Ectodermal cell (in vitro differentiated cells): ENCODE measurements around the gene FAM9A. TPM values are rescaled to one million over a fixed set of nuclear protein-coding genes. Genes with fewer than 3 reads are reported as not detected.

ENCODE experiments used
- H3K27ac ChIP-seq: 2 replicates; pipeline ENCODE4 v1.7.0; 2013; ENCODE audit warnings: mild to moderate bottlenecking, low read depth, low read length; ENCODE audit not compliant: insufficient read depth, poor library complexity, severe bottlenecking
- H3K27me3 ChIP-seq: 2 replicates; pipeline ENCODE4 v1.7.0; 2013; ENCODE audit warnings: mild to moderate bottlenecking, low read length; ENCODE audit not compliant: insufficient read depth, control insufficient read depth, poor library complexity, severe bottlenecking
- H3K36me3 ChIP-seq: one replicate; pipeline ENCODE4 v1.7.0; 2013; ENCODE audit warnings: low read length; ENCODE audit not compliant: control insufficient read depth, insufficient read depth
- H3K4me1 ChIP-seq: one replicate; pipeline ENCODE4 v1.7.0; 2013; ENCODE audit warnings: low read length; ENCODE audit not compliant: control insufficient read depth, insufficient read depth
- H3K4me3 ChIP-seq: 2 replicates; pipeline ENCODE4 v1.7.0; 2013; ENCODE audit warnings: low read depth, low read length, control low read depth; ENCODE audit not compliant: insufficient read depth
- H3K9me3 ChIP-seq: 2 replicates; pipeline ENCODE4 v1.7.0; 2013; ENCODE audit warnings: mild to moderate bottlenecking, low read length, moderate library complexity; ENCODE audit not compliant: control insufficient read depth
- WGBS, 2 experiments: methylation state at CpG; one replicate each; pipeline ENCODE4 v1.1.7; 2013; ENCODE audit warnings: missing lambda C conversion rate in 2 of 2; 5-methylcytosine and 5-hydroxymethylcytosine counted together
- polyA plus RNA-seq, 4 experiments: library from polyadenylated mRNA; stranded (reverse); fragments of 50-300 nt; gene quantifications; one replicate each; pipeline ENCODE4 v1.2.3, GENCODE V29; 2013

The FAM9A gene
- not detected for polyA plus RNA-seq (2013, experiment 1 of 4)
- not detected for polyA plus RNA-seq (2013, experiment 2 of 4)
- polyA plus RNA-seq (2013, experiment 3 of 4) = not detected
- not detected for polyA plus RNA-seq (2013, experiment 4 of 4)

DNA sequence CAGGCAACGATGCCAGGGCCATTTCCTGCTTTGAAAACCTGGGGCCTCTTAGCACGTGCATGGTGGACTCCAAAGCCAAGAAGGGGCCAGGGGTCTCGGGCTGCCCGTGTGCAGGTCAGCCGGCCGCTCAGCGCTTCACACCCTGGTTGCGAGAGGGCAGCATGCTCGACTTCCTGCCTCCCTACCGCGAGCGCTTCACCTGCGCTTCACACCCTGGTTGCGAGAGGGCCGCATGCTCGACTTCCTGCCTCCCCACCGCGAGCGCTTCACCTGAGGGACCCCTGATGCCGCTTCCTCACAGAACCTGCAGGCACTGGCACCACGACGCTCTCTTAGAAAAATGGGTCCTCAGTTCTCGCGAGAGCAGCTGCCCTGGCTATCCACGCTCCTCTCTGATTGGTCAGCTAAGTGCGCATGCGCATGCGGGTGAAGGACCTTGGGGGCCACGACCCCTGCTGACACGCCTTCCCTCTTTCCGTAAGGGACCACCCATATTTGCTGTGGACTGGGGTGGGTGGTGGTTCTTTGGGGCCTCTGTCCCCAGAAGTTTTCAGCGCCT, at the start of gene FAM9A:
Gene FAM9A (minus strand): TSS at position 343 of the 559 bp plus-strand sequence. CDS start 1,212 bp downstream, outside the sequence.
- Histone ChIP-seq H3K4me3 (no peak within 1 kb of the TSS), H3K27ac (no peak within 1 kb of the TSS), H3K9me3 (no peaks in the 10 kb centered on the region), H3K4me1 (no peaks in the 10 kb centered on the region), H3K27me3 (no peaks in the 10 kb centered on the region), H3K36me3 (no peaks in the 10 kb centered on the region)
- 93 to 94% methylated on average over 31 to 32 of the region's 32 CpGs for WGBS, 2 experiments

GRCh38 chrX:8850478-8850877, 49.3 kb upstream of the FAM9A start:
- Histone ChIP-seq H3K9me3 (no peaks in the 10 kb centered on the region), H3K36me3 (no peaks in the 10 kb centered on the region), H3K4me1 (no peaks in the 10 kb centered on the region), H3K27me3 (no peaks in the 10 kb centered on the region), H3K4me3 (no peak overlapping the region), H3K27ac (no peak overlapping the region)
- WGBS, 2 experiments = 93 to 96% methylated on average over 6 of the region's 6 CpGs

DNA sequence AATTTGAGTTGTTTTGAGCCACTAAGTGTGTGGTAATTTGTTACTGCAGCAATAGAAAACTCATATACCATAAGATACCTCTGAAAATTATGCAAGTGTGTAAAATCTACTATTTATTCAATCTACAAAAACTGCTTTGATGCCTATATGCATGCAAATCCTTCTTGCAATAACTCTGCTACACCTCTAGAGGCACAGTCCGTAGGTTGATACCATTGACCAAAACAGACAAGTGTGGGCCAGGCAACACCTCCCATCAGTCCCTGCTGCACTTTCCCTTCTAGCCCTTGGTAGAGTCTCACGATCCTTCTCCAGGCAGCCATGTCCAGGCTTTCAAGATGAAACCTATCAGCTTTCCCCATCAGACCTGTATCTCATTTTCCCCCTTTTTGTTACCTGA, 48.8 kb upstream of the FAM9A start:
- Histone ChIP-seq H3K27me3 (no peaks in the 10 kb centered on the region), H3K4me3 (no peak overlapping the region), H3K4me1 (no peaks in the 10 kb centered on the region), H3K36me3 (no peaks in the 10 kb centered on the region), H3K27ac (no peak overlapping the region), H3K9me3 (no peaks in the 10 kb centered on the region)
- 87% methylated on average over 2 of the region's 2 CpGs for WGBS, 2 experiments

DNA sequence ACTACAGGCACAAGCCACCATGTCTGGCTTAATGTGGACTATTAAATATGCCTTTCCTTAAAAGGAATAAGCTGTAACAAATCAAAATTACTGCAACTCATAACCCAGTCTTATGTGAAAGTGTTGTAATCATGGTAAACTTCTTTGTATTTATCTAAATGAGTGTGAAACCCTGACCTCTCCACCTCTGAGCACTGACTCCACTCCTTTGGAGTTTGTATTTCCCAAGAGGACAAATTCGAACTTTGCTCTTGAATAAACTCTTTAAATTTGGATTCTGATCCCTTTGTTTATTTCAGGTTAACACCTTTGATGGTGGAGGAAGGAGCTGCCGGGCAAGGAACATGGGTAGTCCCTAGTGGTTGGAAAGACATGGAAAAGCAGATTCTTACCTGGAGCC, 48.3 kb upstream of the FAM9A start:
- Histone ChIP-seq H3K9me3 (no peaks in the 10 kb centered on the region), H3K27ac (no peak overlapping the region), H3K27me3 (no peaks in the 10 kb centered on the region), H3K4me3 (no peak overlapping the region), H3K36me3 (no peaks in the 10 kb centered on the region), H3K4me1 (no peaks in the 10 kb centered on the region)
- WGBS, 2 experiments = 84 to 92% methylated on average over 2 of the region's 2 CpGs

GRCh38 chrX:8848911-8849310, 47.7 kb upstream of the FAM9A start:
- no peaks in the 10 kb centered on the region for H3K27me3 ChIP-seq
- 94% methylated on average over 1 of the region's 3 CpGs for WGBS, 2 experiments
- no peaks in the 10 kb centered on the region for H3K4me1 ChIP-seq
- H3K27ac ChIP-seq = no peak overlapping the region
- no peak overlapping the region for H3K4me3 ChIP-seq
- H3K9me3 ChIP-seq = no peaks in the 10 kb centered on the region
- H3K36me3 ChIP-seq = no peaks in the 10 kb centered on the region

DNA sequence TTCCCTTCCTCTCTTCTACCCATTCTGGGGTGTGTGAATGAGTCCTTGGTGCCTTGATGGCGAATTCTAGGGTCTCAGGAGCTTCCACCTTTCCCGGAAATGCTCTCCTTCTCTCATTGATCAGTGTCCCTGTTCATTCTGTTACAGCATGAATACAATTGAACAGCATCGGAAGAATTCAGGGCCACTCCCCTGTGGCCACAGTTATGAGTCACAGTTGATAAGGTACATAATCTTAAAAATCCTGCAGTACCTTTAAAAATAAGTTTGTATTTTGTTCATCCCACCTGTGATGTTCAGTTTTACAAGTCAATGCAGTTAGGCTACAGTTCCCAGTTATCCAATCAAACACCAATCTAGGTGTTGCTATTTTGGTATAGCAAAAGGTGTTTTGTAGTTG, 47.3 kb upstream of the FAM9A start:
- no peak overlapping the region for H3K27ac ChIP-seq
- no peaks in the 10 kb centered on the region for H3K9me3 ChIP-seq
- H3K27me3 ChIP-seq = no peaks in the 10 kb centered on the region
- no peaks in the 10 kb centered on the region for H3K36me3 ChIP-seq
- WGBS, 2 experiments = 94 to 96% methylated on average over 3 of the region's 3 CpGs
- no peak overlapping the region for H3K4me3 ChIP-seq
- H3K4me1 ChIP-seq = no peaks in the 10 kb centered on the region

DNA sequence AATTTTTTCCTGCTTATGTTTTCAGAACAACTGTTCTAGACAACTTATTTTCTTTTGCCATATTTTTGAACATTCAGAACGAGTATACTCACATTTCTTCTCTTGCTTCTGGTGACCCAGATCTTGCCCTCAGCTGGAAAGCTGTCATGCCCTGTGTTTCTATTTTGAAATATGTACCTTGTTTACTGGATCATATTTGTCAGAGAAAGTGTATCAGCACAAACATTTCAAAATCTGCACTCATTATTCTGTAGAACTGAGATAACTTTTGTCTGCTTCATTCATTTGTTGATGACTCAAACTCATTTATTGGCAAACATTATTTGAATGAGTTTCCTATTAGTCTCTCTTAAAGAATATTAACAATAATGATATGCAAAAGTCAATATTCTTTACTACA, 46.2 kb upstream of the FAM9A start:
- 83 to 88% methylated on average over 1 of the region's 1 CpG for WGBS, 2 experiments
- Histone ChIP-seq H3K9me3 (no peaks in the 10 kb centered on the region), H3K4me1 (no peaks in the 10 kb centered on the region), H3K27me3 (no peaks in the 10 kb centered on the region), H3K4me3 (no peak overlapping the region), H3K27ac (no peak overlapping the region), H3K36me3 (no peaks in the 10 kb centered on the region)

- H3K27ac ChIP-seq = no peak overlapping the region
- no peaks in the 10 kb centered on the region for H3K4me1 ChIP-seq
- H3K4me3 ChIP-seq = no peak overlapping the region
- no peaks in the 10 kb centered on the region for H3K9me3 ChIP-seq
- H3K36me3 ChIP-seq = no peaks in the 10 kb centered on the region
- no peaks in the 10 kb centered on the region for H3K27me3 ChIP-seq
- WGBS, 2 experiments = 84 to 87% methylated on average over 4 to 5 of the region's 5 CpGs
These were observed 45.1 kb upstream of the FAM9A start for GRCh38 chrX:8846266-8846665.

- no peak overlapping the region for H3K4me3 ChIP-seq
- no peaks in the 10 kb centered on the region for H3K36me3 ChIP-seq
- 93% methylated on average over 10 of the region's 10 CpGs for WGBS, 2 experiments
- no peaks in the 10 kb centered on the region for H3K4me1 ChIP-seq
- H3K27me3 ChIP-seq = no peaks in the 10 kb centered on the region
- H3K9me3 ChIP-seq = no peaks in the 10 kb centered on the region
- H3K27ac ChIP-seq = no peak overlapping the region
These were observed 44.3 kb upstream of the FAM9A start for GRCh38 chrX:8845469-8845868.

GRCh38 chrX:8845060-8845459, 43.9 kb upstream of the FAM9A start:
- no peaks in the 10 kb centered on the region for H3K9me3 ChIP-seq
- WGBS, 2 experiments = 89 to 90% methylated on average over 10 to 11 of the region's 11 CpGs
- no peak overlapping the region for H3K4me3 ChIP-seq
- no peak overlapping the region for H3K27ac ChIP-seq
- no peaks in the 10 kb centered on the region for H3K36me3 ChIP-seq
- no peaks in the 10 kb centered on the region for H3K4me1 ChIP-seq
- H3K27me3 ChIP-seq = no peaks in the 10 kb centered on the region

DNA sequence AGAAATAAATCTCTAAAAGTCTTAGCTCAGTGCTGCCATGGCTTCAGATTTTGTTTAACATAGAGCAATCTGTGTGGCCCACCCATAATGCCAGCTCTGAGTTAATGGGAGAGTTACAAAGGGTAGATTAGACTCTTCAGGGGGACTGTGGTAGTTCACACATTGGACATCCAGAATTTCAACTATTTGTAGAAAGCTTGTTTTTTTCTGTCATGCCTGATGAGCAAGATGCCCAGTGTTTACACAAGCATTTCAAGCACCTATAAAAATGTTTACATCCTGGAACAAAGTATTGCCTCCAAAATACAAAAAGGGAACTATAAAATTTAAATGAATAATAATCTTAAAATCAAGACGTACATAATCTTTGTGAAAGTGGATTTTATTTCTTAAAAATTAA, 43.0 kb upstream of the FAM9A start:
- H3K27ac ChIP-seq = no peak overlapping the region
- no CpG with 5 or more reads among the region's 1 CpG for WGBS, 2 experiments

More for the DNA sequence above, 43.0 kb upstream of the FAM9A start:
- Histone ChIP-seq H3K9me3 (no peaks in the 10 kb centered on the region), H3K4me3 (no peak overlapping the region), H3K36me3 (no peaks in the 10 kb centered on the region), H3K4me1 (no peaks in the 10 kb centered on the region), H3K27me3 (no peaks in the 10 kb centered on the region)
